Measurements from ENCODE around the gene OAS2. TPM values are rescaled to one million over a fixed set of nuclear protein-coding genes. Genes with fewer than 3 reads are reported as not detected.

The OAS2 gene
- total RNA-seq, 1 donor from 2014 or later: 0.41 TPM

GRCh38 chr12:112970391-112970790, 7.9 kb upstream of the OAS2 start:
- DNase-seq (ENCODE audit: low spot score): no peak
- Mint-ChIP-seq H3K4me3 (ENCODE audit: unreplicated experiment) (no peak overlapping the region), H3K4me1 (ENCODE audit: unreplicated experiment) (peaks cover 16% of the 10 kb centered on the region), H3K27ac (ENCODE audit: unreplicated experiment) (no peak overlapping the region), H3K36me3 (ENCODE audit: low read depth, unreplicated experiment) (no peaks in the 10 kb centered on the region), H3K9me3 (ENCODE audit: unreplicated experiment) (no peaks in the 10 kb centered on the region), H3K27me3 (ENCODE audit: unreplicated experiment) (peaks cover 1% of the 10 kb centered on the region)
- no peak for TF ChIP-seq CTCF (IDR thresholded peaks at IDR 0.05; ENCODE audit: unreplicated experiment)

- H3K9me3 Mint-ChIP-seq (ENCODE audit: unreplicated experiment): no peaks in the 10 kb centered on the region
- H3K36me3 Mint-ChIP-seq (ENCODE audit: low read depth, unreplicated experiment): no peaks in the 10 kb centered on the region
Observed at GRCh38 chr12:112971248-112971647, 7.1 kb upstream of the OAS2 start.

GRCh38 chr12:112973011-112973735, 5.1 kb upstream of the OAS2 start:
- no peak for DNase-seq (ENCODE audit: low spot score)
- Mint-ChIP-seq H3K4me1 (ENCODE audit: unreplicated experiment) (peaks cover 16% of the 10 kb centered on the region), H3K27me3 (ENCODE audit: unreplicated experiment) (no peaks in the 10 kb centered on the region), H3K9me3 (ENCODE audit: unreplicated experiment) (no peaks in the 10 kb centered on the region), H3K4me3 (ENCODE audit: unreplicated experiment) (no peak overlapping the region), H3K36me3 (ENCODE audit: low read depth, unreplicated experiment) (no peaks in the 10 kb centered on the region), H3K27ac (ENCODE audit: unreplicated experiment) (no peak overlapping the region)
- TF ChIP-seq CTCF (IDR thresholded peaks at IDR 0.05; ENCODE audit: unreplicated experiment): no peak

More at GRCh38 chr12:112971248-112971647, 7.1 kb upstream of the OAS2 start:
- TF ChIP-seq CTCF (IDR thresholded peaks at IDR 0.05; ENCODE audit: unreplicated experiment): no peak
- DNase-seq (ENCODE audit: low spot score): no peak
- peaks cover 1% of the 10 kb centered on the region for H3K27me3 Mint-ChIP-seq (ENCODE audit: unreplicated experiment)
- H3K4me1 Mint-ChIP-seq (ENCODE audit: unreplicated experiment): peaks cover 16% of the 10 kb centered on the region
- no peak overlapping the region for H3K4me3 Mint-ChIP-seq (ENCODE audit: unreplicated experiment)
- no peak overlapping the region for H3K27ac Mint-ChIP-seq (ENCODE audit: unreplicated experiment)

GRCh38 chr12:112973818-112974231, 4.5 kb upstream of the OAS2 start:
- no peaks in the 10 kb centered on the region for H3K27me3 Mint-ChIP-seq (ENCODE audit: unreplicated experiment)
- TF ChIP-seq CTCF (IDR thresholded peaks at IDR 0.05; ENCODE audit: unreplicated experiment): no peak
- no peak overlapping the region for H3K27ac Mint-ChIP-seq (ENCODE audit: unreplicated experiment)

GRCh38 chr12:112974904-112975303, 3.4 kb upstream of the OAS2 start:
- Mint-ChIP-seq H3K4me1 (ENCODE audit: unreplicated experiment) (peaks cover 16% of the 10 kb centered on the region), H3K4me3 (ENCODE audit: unreplicated experiment) (no peak overlapping the region), H3K27me3 (ENCODE audit: unreplicated experiment) (no peaks in the 10 kb centered on the region), H3K36me3 (ENCODE audit: low read depth, unreplicated experiment) (no peaks in the 10 kb centered on the region), H3K9me3 (ENCODE audit: unreplicated experiment) (no peaks in the 10 kb centered on the region), H3K27ac (ENCODE audit: unreplicated experiment) (no peak overlapping the region)
- no peak for TF ChIP-seq CTCF (IDR thresholded peaks at IDR 0.05; ENCODE audit: unreplicated experiment)
- no peak for DNase-seq (ENCODE audit: low spot score)

More at GRCh38 chr12:112973818-112974231, 4.5 kb upstream of the OAS2 start:
- Mint-ChIP-seq H3K4me1 (ENCODE audit: unreplicated experiment) (peaks cover 16% of the 10 kb centered on the region), H3K4me3 (ENCODE audit: unreplicated experiment) (no peak overlapping the region), H3K9me3 (ENCODE audit: unreplicated experiment) (no peaks in the 10 kb centered on the region), H3K36me3 (ENCODE audit: low read depth, unreplicated experiment) (no peaks in the 10 kb centered on the region)
- DNase-seq (ENCODE audit: low spot score): no peak

All from endothelial cell (in vitro differentiated cells).